ENCODE data around the gene DNAH9. TPM values are rescaled to one million over a fixed set of nuclear protein-coding genes. Genes with fewer than 3 reads are reported as not detected.
A peak's percentile ranks its signal among the peaks of the same experiment; 100 is the strongest.

Gene DNAH9, protein sequence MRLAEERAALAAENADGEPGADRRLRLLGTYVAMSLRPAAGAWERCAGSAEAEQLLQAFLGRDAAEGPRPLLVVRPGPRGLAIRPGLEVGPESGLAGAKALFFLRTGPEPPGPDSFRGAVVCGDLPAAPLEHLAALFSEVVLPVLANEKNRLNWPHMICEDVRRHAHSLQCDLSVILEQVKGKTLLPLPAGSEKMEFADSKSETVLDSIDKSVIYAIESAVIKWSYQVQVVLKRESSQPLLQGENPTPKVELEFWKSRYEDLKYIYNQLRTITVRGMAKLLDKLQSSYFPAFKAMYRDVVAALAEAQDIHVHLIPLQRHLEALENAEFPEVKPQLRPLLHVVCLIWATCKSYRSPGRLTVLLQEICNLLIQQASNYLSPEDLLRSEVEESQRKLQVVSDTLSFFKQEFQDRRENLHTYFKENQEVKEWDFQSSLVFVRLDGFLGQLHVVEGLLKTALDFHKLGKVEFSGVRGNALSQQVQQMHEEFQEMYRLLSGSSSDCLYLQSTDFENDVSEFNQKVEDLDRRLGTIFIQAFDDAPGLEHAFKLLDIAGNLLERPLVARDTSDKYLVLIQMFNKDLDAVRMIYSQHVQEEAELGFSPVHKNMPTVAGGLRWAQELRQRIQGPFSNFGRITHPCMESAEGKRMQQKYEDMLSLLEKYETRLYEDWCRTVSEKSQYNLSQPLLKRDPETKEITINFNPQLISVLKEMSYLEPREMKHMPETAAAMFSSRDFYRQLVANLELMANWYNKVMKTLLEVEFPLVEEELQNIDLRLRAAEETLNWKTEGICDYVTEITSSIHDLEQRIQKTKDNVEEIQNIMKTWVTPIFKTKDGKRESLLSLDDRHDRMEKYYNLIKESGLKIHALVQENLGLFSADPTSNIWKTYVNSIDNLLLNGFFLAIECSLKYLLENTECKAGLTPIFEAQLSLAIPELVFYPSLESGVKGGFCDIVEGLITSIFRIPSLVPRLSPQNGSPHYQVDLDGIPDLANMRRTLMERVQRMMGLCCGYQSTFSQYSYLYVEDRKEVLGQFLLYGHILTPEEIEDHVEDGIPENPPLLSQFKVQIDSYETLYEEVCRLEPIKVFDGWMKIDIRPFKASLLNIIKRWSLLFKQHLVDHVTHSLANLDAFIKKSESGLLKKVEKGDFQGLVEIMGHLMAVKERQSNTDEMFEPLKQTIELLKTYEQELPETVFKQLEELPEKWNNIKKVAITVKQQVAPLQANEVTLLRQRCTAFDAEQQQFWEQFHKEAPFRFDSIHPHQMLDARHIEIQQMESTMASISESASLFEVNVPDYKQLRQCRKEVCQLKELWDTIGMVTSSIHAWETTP (N-terminal part only)
- total RNA-seq: 0.24 and 0.42 TPM in 2 replicates
- 1.8 TPM in 1 of 2 replicates, not detected in the other for polyA plus RNA-seq

DNA sequence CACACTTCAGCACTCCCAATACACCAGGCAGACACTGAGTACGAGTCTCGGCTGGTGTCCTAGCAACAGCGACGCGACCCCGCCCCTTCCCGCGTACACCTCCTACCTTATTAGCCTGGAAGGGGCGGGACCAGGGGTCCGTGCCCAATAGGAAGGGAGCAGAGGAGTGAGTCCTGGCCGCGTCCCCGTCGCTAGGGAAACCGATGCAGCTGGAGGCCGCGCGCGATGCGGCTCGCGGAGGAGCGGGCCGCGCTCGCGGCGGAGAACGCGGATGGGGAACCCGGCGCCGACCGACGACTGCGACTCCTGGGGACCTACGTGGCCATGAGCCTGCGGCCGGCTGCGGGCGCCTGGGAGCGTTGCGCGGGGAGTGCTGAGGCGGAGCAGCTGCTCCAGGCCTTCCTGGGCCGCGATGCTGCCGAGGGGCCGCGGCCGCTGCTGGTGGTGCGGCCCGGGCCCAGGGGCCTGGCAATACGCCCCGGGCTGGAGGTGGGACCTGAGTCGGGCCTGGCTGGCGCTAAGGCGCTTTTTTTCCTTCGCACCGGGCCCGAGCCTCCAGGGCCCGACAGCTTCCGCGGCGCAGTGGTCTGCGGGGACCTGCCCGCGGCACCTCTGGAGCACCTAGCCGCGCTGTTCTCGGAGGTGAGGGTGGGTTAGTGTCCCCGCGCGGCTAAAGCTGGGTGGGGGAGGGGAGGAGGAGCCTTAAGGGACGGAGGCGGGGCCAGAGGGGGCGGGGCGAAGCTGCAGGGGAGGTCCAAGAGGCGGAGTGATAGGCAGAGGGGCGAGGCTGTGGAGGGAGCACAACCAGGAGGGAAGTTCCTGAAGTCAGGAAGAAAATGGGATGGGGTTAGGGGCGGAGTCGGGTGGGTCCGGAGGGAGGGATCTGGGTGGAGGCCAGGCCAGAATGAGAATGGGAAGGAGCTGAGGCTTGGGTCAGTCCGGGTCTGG, at the start of gene DNAH9:
Gene DNAH9 (plus strand): TSS at position 197 of the 948 bp plus-strand sequence. CDS start 29 bp downstream, at position 226.
- Histone ChIP-seq H3K36me3 (no peaks in the 10 kb centered on the region), H3K27ac (peak within 1 kb of the TSS; percentile 75)
- TF ChIP-seq, protein P1, sequence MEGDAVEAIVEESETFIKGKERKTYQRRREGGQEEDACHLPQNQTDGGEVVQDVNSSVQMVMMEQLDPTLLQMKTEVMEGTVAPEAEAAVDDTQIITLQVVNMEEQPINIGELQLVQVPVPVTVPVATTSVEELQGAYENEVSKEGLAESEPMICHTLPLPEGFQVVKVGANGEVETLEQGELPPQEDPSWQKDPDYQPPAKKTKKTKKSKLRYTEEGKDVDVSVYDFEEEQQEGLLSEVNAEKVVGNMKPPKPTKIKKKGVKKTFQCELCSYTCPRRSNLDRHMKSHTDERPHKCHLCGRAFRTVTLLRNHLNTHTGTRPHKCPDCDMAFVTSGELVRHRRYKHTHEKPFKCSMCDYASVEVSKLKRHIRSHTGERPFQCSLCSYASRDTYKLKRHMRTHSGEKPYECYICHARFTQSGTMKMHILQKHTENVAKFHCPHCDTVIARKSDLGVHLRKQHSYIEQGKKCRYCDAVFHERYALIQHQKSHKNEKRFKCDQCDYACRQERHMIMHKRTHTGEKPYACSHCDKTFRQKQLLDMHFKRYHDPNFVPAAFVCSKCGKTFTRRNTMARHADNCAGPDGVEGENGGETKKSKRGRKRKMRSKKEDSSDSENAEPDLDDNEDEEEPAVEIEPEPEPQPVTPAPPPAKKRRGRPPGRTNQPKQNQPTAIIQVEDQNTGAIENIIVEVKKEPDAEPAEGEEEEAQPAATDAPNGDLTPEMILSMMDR (IDR thresholded peaks at IDR 0.05; ENCODE audit: low read depth, low read length): no peak

DNA sequence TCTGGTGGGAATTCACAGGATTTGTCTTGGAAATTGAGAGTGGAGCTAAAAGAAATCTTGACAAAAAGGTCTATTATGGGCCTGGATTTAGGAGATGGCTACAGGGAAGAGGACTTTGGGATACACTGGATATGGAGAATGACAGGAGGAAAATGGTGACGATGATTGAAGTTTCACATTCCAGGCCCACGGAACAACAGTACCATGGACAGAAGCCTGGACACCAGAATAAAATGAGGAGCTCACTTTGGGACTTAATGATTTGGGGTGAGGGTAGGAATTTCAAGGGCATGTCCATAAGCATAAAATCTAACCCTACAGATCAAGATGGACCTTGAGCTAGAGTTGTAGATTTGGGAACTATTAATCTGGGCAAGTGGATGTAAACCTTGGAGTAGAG, 47.8 kb upstream of the DNAH9 start:
- Histone ChIP-seq H3K27ac (no peak overlapping the region), H3K9me3 (ENCODE audit: low read depth) (no peaks in the 10 kb centered on the region), H3K4me1 (ENCODE audit: low read depth) (no peaks in the 10 kb centered on the region), H3K27me3 (no peaks in the 10 kb centered on the region), H3K36me3 (no peaks in the 10 kb centered on the region), H3K4me3 (no peak overlapping the region)
- TF ChIP-seq, protein P1 (IDR thresholded peaks at IDR 0.05; ENCODE audit: low read depth, low read length): no peak
- DNase-seq (ENCODE audit: low read depth in 1 of 2, low spot score in 1 of 2): peak in 1 of 2 donors; percentile 3

More for the DNA sequence above, at the start of gene DNAH9:
- Histone ChIP-seq H3K4me1 (ENCODE audit: low read depth) (no peaks in the 10 kb centered on the region), H3K9me3 (ENCODE audit: low read depth) (no peaks in the 10 kb centered on the region), H3K4me3 (peak within 1 kb of the TSS; percentile 93), H3K27me3 (no peaks in the 10 kb centered on the region)
- peak; percentile 77 to 99 for DNase-seq (ENCODE audit: low read depth in 1 of 2, low spot score in 1 of 2)

DNA sequence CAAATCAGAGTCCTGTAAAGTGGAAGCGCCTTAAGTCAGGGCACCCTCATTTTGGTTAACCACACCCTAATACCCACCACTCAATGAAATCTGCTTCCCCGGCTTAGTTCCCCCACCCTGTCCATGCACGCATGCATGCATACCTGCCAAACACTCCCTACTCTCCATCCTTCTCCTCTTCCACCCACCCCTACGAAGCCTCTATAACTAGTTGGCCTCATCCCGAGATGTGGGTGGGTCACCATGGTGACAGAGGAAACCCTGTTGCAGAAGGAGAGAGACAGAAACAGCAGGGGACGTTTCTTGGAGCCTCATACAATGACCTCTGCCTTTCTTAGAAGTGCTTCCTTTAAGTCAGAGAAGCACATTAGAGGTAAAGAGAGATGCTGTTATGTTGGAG, 46.8 kb upstream of the DNAH9 start:
- Histone ChIP-seq H3K36me3 (no peaks in the 10 kb centered on the region), H3K9me3 (ENCODE audit: low read depth) (no peaks in the 10 kb centered on the region), H3K4me1 (ENCODE audit: low read depth) (no peaks in the 10 kb centered on the region), H3K4me3 (no peak overlapping the region), H3K27me3 (no peaks in the 10 kb centered on the region), H3K27ac (no peak overlapping the region)
- TF ChIP-seq, protein P1 (IDR thresholded peaks at IDR 0.05; ENCODE audit: low read depth, low read length): no peak
- DNase-seq (ENCODE audit: low read depth in 1 of 2, low spot score in 1 of 2): no peak

DNA sequence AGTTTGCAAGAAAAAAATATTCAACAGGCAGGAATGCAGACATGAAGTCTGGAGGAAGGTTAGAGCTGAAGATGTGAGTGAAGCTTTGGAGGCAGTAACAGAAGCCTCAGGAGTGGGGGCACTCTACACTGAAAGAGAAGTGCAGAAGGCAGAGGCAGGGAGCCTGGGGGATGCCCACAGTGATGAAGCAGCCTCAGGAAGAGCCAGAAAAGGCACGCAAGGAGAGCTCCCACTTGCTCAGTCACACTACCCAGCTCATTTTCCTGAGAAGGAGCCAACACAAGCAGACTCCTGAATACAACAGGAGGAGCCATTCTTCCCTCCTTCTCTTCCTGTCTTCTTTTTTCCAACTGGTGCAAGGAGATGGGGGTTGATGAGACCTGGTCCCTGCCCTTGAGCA, 45.1 kb upstream of the DNAH9 start:
- Histone ChIP-seq H3K4me3 (no peak overlapping the region), H3K4me1 (ENCODE audit: low read depth) (no peaks in the 10 kb centered on the region), H3K27me3 (no peaks in the 10 kb centered on the region), H3K36me3 (no peaks in the 10 kb centered on the region), H3K27ac (no peak overlapping the region), H3K9me3 (ENCODE audit: low read depth) (no peaks in the 10 kb centered on the region)
- DNase-seq (ENCODE audit: low read depth in 1 of 2, low spot score in 1 of 2): no peak
- TF ChIP-seq, protein P1 (IDR thresholded peaks at IDR 0.05; ENCODE audit: low read depth, low read length): no peak

Data from cardiac muscle cell (in vitro differentiated cells and primary cell).